ENCODE data around the gene MYBPHL. TPM values are rescaled to one million over a fixed set of nuclear protein-coding genes. Genes with fewer than 3 reads are reported as not detected.
A peak's percentile ranks its signal among the peaks of the same experiment; 100 is the strongest.

Gene MYBPHL, protein sequence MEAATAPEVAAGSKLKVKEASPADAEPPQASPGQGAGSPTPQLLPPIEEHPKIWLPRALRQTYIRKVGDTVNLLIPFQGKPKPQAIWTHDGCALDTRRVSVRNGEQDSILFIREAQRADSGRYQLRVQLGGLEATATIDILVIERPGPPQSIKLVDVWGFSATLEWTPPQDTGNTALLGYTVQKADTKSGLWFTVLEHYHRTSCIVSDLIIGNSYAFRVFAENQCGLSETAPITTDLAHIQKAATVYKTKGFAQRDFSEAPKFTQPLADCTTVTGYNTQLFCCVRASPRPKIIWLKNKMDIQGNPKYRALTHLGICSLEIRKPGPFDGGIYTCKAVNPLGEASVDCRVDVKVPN
- under 1 TPM in 1 of 3 donors, not detected in 2; 0.26 TPM for polyA plus RNA-seq (ENCODE audit: insufficient read length in 3 of 3)
- long read RNA-seq, donor 1: 0 reads
- long read RNA-seq, donor 2: 0 reads
- long read RNA-seq, donor 3: 0 reads
- long read RNA-seq, donor 4: 0 reads
- long read RNA-seq, donor 5: 0 reads
- long read RNA-seq, donor 6: 0 reads
- long read RNA-seq, donor 7: 0 reads
- long read RNA-seq, donor 8: 0 reads
- long read RNA-seq, donor 9: 0 reads
- long read RNA-seq, donor 10: 0 reads
- long read RNA-seq, donor 11: 0 reads
- long read RNA-seq, donor 12: 0 reads
- long read RNA-seq, donor 13: 0 reads
- long read RNA-seq, donor 14: 0 reads
- long read RNA-seq, donor 15: 0 reads
- long read RNA-seq, donor 16: 0 reads

DNA sequence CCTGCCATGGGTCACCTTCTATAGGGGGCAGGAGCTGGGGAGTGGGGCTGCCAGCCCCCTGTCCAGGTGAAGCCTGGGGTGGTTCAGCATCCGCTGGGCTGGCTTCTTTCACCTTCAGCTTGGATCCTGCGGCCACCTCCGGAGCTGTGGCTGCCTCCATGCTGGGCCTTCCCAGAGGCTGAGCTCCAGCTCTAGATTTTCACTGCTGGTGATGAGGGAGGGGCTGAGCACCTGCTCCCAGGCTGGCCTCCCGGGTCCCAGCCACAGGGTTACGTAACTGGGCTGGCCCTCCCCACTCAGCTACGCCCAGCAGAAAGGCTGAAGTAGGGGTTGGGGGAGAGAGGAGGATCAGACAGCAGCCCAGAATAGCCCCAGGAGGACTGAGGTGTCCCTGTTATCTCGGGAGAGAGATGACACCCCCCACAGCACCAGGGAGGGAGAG is at the start of gene MYBPHL:
MYBPHL (minus strand) TSS at position 180 of the 442 bp plus-strand sequence; CDS start at position 160, 20 bp downstream.
- no peak for DNase-seq

GRCh38 chr1:109356505-109356904 is 49.7 kb upstream of the MYBPHL start:
- DNase-seq: no peak

- DNase-seq: no peak
Observed at GRCh38 chr1:109354929-109355328, 48.1 kb upstream of the MYBPHL start.

DNA sequence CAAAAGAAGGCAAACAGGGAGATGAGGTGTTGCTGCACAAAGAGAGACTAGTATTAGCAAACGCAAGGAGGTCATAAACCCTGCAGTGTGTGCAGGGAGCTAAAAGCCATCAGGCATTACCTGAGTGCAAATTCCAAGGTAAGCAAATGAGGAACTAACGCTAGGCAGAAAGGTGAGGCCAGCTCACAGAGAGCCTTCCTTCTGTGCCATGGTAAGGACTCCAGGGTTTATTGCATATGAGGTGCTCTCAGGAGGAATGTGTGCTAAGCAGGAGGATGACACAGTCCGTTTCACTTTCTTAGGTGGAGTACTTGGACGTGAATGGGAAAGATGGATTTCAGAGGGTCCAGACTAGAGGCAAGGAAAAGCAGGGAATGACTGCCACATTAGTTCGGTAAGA is 44.6 kb upstream of the MYBPHL start:
- DNase-seq: no peak

DNA sequence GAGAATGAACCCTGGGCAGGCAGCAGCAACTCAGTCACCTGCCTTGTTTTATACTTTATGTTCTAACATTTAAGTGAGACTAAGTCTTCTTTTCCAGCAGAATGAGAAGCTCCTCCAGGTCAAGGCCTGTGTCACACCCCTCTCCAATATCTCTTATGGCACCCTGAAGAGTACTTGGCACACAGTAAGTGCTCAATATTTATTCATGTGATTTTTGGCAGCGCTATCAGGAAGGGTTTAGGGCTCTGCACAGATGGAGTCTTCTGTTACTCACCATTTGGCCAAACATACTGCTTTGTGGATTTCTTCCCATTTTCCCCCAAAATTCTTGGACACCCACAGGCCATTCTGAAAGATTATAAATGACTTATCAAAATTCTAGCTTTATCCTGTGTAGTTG is 43.8 kb upstream of the MYBPHL start:
- DNase-seq: no peak

- DNase-seq: no peak
Observed at GRCh38 chr1:109350182-109350581, 43.4 kb upstream of the MYBPHL start.

GRCh38 chr1:109347511-109347910 is 40.7 kb upstream of the MYBPHL start:
- no peak for DNase-seq

DNA sequence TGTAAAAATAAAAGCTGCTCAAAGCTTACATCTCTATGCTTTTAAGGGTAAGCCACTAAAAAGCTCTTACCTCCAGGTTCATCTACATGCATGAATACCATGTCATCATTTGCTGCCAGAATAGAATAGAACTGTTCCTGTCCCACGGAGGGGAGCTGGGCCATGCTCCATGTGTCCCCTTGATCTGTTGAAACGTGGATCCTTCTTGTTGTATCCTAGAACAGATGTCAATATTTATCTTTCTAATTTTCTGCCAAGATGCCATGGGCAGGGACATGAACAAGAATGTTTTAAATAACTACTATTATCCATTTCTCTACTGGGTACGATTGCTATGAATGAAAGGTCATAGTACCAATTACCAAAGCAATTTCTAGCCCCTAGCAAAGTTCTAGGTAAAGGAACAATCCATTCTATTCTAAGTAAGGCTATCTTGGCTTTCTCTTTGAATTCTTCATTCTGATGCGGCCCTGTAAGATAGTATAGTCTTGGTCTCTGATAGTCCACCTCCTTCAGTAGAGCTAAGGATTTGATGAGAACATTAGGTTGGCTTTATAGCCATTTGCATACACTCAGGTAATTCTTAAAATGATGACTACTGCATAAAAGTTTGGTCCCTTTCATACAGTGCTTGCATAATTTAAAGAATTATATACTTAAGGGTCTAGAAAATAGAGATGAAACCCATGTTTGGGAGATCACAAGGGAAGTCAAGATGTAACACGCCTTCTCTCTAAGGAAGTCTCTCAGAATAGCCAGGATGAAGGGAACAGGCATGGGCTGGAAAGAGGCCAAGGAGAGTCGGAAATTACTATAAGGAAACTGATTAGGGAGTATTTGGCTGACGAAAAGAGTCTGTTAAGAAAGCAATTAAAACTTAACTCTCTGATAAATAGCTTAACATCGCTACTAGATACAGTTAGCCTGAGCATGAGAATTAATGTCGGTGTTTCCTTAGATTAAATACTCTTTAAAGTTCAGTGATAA is 35.4 kb upstream of the MYBPHL start:
- DNase-seq: peak; percentile 56

GRCh38 chr1:109338608-109339007 is 31.8 kb upstream of the MYBPHL start:
- DNase-seq: no peak

GRCh38 chr1:109338091-109338490 is 31.3 kb upstream of the MYBPHL start:
- no peak for DNase-seq

GRCh38 chr1:109335091-109335490 is 28.3 kb upstream of the MYBPHL start:
- DNase-seq: no peak

DNA sequence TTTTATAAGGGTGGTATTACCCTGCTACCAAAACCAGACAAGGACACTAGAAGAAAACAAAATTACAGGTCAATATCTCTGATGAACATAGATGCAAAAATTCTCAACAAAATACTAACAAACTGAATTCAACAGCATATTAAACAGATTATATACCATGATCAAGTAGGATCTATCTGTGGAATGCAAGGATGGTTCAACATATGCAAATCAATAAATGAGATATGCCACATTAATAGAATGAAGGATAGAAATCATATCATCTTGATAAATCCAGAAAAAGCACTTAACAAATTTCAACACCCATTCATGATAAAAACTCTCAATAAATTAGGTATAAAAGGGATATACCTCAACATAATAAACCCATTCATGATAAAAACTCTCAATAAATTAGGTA is 24.3 kb upstream of the MYBPHL start:
- DNase-seq: no peak

DNA sequence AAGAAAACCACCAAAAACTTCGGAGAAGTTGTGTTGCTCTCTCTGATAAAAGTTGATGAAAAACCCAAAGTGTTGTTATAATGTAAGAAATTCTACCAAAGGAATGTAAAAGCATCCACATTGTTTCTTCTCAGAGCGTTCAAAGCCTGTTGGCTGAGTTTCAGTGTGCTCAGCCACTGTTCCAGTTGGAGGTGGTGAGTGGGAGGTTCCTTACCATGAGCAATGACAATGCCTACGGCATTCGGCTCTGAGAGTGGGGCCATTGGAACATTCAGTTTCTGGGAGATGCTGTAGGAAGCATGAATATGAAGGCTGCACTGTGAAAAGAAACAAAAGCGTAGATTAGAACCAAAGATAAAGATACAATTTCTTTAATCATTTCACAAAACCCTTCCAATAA is 20.5 kb upstream of the MYBPHL start:
- no peak for DNase-seq

DNA sequence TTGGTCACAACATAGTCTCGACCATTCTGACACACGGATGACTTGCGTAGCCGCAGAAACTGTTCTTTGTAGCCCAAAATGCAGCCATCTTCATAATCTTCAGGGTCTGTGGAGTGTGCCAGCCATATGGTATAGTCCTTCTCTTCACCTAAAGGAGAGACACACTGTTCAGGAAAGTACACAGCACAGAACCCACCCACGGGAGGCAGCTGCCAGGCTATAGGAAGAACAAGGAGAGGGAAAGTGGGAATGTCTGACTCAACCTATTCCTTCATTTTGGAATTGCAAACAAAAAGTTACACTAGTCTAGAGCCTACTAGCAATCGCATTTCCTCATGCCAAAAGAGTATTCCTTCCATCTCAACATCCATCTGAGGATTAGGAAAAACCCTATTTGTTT is 16.2 kb upstream of the MYBPHL start:
- DNase-seq: no peak

DNA sequence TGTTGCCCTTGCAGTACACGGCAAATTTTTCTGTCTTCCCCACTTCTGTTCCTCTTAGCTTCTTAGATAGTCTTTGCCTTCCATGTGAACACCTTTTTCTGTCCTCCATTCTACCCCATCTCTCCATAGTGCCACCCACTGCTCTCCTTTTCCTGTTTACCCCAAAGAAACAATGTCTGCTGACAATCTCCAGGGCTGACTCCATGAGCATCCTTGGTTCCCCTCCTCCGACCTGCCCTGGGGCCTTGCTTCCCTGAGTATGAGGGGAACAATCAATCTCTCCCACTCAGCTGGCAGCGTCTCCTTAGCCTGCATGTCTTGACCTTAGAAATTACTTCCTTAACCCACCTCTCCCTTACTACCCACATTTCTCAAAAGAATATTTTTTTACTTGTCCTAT is 12.3 kb upstream of the MYBPHL start:
- no peak for DNase-seq

DNA sequence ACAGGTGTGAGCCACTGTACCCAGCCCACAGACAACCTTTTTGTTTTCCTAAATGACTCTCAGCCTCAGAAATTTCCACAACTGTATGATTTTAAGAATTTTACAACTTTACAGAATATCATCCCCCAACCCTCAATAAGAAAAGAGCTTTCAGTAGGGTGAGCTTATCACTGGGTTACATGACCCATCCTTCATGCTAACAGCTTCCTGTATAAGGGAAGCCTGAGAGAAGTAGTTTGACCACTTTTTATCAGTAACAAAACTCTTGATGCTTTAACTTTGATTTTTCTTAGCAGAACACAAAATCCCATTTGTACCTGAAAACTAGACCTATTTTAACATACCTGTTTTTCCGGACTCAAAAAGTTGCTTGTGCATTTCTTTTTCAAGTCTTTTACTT is 9.7 kb upstream of the MYBPHL start:
- DNase-seq: no peak

DNA sequence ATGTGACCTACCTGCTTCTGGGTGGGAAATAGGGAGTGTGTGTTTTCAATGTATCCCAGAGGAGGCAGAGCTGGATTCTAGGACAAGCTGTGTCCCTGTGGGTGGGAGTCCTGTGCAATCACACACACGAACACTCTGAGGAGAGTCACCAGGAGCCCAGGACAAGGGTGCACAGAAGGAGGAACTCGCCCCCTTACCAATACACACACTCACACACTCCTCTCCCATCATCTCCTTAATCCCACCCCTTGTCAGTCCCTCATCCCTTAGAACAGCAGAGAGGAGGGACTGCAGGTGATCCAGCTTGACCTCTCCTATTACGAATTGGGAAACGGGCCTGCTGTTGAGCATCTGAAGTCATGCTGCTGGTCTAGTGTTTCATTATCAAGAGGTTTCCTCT is 8.5 kb upstream of the MYBPHL start:
- DNase-seq: no peak

DNA sequence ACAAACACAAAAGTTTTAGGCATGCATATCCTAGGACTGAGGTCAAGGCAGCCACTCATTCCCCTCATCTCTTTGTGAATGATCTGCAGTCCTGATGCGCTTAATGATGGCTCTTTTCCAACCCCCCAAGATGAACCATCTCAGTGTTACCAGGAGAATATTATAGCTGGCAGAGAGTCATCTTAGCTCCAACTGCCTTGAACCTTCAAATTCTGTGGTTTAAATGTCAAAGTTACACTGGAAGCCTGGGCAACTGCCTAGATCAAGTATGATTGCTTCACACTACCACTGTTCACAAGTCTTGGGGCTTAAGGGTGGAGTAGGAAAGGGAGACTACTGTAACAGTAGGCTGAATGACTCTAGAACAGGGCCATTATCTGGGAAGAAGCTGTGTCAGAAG is 8.0 kb upstream of the MYBPHL start:
- DNase-seq: no peak

- no peak for DNase-seq
Observed at GRCh38 chr1:109312978-109313775, 6.4 kb upstream of the MYBPHL start.

DNA sequence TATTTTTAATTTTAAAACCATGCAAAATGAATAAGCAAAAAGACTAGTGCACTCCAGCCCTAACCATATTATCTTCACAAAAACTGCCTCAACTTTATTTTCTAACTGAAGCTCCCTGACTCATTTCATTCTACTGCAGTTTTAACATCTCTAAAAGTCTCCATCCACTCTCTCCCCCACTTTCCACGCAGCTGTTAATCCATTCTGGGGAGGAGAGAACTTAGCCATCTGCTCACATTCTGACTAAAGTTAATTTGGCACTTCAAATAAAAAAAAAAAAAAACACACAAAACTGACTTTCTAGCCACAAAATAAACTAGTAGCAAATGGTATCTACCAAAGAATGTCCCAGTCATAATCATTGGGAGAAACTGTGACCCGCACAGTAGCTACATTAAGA is 5.4 kb upstream of the MYBPHL start:
- DNase-seq: no peak

- no peak for DNase-seq
Observed at GRCh38 chr1:109309347-109309746, 2.5 kb upstream of the MYBPHL start.
